A204.1 (cell line): ENCODE results near the gene DNAJB5.

Experiments
- FAIRE-seq: peaks from 2 replicates; lab custom pipeline; 2012; peaks lifted over from hg19 to GRCh38; lab: Jason Lieb, UNC

The DNAJB5 gene

DNA sequence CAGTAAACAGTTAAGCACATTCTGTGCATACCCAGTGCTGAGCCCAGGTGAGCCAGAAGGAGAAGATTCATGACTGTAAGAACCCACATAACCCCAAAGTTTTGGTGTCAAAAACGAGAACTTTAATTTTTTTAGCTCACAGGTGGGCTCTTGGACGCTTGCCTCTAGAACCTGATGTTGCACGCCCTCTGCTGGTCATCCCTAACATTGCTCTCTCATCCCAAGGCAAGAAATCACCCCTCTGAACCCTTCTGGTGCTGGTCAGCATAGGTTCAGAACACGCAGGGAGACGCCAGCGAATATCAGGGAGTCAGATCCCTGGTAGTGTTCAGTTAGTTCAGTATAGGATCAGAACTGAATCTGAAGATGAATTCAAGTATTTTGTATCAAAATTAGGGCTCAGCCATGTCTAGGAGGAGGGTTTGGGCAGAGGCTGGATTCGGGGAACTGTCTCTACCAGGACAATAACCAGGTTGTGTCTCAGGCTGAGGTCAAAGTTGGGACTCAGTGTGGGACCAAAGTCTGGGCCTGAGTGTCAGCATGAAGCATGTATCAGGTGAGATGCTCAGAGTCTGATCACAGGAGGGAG is 4.1 kb upstream of the DNAJB5 start:
- FAIRE-seq: no peak

DNA sequence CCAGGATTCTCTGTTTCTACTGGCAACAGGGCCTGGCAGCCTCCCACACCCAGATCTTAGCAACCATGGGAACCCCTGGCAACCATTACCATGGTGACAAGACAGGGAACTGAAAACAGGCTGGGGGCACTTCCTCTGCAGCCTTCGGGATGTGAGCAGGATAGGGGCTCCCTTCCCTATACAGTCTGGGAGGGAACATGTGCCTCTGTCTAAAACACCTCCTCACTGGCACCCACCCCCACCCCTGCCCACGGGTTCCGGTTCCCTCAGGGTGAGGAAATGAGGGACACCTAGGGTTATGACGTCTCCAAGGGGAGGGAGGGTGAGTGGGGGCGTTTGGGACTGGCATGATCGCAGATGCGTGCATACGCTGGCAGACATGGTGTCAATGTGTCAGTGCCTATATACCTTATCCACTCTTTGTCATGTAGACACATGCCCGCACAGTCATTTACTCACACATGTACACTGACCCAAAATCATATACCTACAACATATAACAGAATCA is 3.0 kb upstream of the DNAJB5 start:
- FAIRE-seq: no peak

DNA sequence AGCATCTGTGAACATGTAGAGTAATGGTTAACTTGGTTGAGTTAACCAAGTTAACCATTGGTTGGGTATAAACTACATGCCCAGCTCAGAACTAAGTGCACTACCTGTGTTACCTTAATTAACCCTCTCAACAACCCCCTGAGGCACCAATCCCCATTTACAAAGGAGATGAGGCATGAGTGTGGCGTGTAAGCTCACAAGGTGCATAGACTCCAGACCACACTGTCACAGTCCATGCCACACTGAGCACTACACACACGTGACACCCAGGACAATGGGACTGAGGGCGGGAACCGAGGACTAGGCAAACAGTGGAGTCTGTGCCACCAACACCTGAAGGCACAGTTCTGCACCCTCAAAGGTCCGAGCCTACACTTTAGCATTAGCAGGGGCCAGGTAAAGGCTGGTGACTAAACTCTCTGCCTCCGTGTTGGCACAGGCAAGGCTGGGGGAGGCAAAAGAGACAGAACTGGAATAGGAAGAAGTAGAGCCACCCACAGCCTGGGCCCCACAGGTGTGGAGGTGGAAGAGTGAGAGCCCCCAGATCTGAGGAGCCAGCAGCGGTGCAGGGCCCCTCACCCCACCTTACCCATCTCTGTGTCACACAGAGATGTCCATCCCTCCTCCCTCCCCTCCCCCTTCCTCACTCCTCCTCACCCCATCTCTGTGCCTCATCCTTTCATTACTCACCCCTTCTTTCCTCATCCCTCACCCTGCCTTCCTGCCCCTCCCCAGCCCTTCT is 2.2 kb upstream of the DNAJB5 start:
- FAIRE-seq: no peak

DNA sequence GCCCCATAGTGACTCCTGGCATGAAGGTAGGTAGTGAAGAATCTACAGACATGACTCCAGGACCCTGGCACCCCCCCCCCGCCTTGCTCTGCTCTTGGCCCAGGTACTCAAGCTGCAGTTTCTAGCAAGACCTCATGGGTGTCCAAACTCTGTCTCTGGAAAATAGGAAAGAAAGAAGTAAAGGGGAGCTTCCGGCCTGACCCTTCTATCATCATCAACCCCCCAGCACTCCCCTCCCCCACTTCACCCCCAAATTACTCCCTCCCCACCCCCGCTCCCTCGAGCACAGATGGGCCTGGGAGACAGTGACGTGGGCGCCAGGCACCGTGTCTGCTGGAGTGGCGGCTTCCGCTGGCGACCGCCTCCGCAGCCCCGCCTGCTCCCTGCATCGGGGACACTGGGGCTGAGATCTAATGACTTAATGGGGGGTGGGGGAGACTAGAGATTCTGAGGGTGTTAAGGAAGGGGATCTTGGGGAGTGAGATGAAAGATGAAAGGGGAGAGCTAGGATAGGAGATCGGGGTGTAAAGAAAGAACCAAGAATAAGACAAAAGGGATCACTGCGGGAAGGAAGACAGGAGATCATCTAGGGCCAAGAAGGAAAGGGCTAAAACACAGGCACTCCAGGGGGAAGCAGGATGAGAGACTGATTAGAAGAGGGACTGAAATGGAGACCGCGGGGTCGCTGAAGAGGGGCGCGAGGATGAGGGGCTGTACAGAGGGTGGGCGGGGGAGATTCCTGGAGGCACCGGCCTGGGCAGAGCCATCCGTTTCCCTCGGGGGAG is 1.1 kb upstream of the DNAJB5 start:
- no peak for FAIRE-seq

DNA sequence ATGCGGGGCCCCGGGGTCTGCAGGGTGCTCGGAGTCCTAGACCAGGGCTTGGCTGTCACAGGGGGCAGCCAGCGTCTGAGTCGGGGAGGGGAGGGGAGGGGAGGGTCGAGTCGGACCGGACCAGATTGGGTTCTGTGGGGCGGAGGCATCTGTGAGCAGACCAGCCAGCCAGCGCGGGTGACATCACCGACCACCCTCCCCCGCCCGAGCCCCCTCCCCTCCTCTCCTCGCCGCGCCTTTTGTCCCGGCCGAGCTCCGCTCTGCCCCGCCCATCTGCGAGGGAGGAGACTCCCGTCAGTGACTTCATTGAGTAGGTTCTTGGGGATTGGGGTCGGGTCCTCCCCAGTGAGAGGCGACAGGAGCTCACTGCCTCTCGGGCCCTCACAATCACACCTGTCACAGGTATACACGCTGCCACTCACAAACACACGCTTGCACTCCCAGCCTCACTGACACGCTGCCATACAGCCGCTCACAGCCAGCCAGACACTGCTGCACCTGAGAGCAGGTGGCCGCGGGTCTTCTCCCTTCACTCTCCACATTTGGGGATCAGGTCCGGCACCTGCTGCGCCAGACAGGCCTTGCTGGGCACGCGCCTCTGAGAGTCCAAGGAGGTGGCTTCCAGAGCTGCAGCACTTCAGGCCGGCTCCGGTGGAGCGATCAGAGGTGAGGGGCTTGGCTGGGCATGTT is 546 bp downstream of the DNAJB5 start:
- no peak for FAIRE-seq

DNA sequence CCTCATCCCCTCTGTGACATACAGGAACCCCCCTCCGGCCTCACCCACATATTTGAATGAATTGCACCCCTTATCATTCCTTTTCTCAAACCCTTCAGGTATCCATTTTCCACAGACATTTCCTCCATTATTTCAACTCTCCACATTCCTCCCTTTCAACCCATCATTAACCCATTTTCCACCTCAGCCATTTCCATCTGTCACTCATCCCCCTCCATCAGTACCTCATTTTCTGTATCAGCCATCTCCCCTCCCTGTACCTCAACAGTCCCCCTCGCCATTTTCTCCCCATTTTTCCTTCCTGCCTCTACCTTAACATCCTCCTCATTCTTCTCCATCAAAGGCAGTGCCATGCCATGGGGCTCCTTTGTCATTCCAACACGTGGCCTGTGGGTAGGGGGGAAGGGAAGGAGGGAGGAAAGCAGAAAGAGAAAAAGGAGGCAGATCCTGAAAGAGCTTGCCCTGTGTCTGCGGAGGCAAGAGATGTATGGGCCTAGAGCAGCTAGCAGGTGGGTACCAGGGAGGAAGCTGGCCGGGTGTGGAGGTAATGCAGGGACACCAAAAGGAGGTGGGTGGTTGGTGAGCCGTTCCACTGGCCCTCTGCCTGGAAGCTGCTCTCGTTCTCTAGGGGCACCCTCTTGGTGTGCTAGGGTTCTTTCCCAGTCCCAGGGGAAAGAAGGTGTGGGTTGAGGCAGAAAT is 1.5 kb downstream of the DNAJB5 start:
- no peak for FAIRE-seq

DNA sequence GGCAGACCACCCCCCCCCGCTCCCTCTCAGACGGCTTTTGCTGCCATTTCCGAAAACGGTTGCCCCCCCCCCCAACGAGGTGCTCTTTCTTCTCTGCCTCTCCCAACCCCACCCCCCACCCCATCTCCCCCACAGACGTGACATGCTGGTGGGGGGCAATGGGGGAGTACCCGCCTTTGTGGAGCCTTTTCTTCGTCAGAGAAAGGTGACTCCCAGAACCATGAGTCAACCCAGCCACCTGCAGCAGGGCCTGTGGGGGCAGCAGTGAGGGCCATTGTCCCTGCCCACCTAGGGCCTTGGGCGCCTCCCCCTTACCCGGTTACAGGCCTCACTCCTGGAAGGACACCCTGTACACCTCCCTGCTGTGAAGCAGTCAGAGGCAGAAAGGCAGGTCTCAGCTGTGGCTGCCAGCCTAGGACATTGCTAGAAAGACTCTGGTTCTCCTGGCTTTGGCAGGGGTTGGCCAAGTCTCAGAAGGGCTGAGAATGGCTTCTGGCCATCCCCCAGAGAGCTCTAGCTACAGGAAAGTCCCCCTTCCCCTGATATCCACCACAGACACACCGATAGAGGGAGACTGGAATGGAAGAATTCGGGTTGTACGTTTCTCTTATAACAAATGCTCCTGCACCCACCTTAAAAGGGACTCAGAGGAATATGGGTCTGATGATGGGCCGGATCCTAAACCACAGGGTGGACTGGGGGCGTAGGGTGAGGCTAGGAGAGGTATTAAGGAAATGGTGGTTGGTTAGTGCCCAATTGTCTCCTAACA is 2.2 kb downstream of the DNAJB5 start:
- no peak for FAIRE-seq

DNA sequence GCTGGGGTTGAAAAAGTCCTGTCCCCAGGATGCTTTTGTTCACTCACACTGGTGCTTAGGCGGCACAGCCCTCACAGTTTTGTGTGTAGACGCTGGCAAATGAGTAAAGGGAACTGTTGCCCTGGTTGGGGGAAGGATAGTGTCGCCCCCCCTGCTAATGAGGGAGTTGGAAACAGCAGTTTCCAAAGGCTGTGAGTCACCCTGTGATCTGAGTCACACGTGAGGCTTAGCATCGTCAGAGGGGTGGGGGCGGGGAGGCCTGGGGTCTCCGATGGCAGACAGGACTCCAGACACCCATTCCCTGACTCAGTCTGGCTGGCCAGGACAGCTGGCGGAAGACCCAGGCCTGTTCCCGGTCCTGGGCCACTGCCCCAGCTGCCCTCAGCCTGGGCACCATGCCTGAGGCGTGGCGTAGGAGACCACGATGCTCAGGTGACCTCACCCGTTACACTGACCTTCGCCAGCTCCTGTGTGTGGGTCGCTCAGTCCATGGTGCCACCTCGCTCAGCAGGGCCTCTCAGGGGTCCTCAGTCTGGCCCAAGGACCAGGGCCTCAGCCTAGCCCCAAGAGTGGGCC is 2.9 kb downstream of the DNAJB5 start:
- no peak for FAIRE-seq

DNA sequence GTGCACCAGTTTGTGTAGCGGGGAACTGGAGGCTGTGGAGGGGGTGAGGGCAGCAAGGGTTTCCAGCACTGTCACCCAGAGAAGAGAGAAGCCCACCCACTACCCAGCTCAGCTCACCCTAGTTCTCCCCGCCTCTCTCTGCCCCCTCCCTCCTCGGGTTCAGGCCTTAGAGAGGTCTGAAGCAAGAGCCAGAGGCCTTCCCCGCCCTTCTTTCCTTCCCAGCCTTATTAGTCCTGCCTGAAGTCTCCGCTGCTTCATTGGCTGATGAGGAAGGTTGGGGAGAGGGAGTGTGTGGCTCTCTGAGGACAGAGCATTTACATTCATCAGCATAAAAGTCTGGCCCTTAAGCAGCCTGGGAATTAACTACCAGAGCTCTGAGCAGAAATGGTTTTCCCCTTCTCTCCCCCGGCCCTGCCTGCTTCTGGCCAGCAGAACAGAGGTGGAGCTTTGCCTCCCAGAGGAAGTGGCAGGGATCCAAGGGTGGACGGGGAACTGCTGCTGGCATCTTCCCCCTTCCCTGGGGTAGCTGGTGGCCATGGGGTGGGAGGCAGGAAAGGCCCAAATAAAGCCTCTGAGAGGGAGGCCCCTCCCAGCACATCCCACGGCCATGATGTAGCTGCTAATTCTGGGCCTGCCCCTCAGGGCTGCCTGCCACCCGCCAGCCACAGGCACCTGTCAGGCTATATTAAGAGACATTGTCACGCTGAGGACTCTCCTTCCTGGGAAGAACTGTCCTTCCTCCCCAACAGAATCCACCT is 4.1 kb downstream of the DNAJB5 start:
- FAIRE-seq: no peak

DNA sequence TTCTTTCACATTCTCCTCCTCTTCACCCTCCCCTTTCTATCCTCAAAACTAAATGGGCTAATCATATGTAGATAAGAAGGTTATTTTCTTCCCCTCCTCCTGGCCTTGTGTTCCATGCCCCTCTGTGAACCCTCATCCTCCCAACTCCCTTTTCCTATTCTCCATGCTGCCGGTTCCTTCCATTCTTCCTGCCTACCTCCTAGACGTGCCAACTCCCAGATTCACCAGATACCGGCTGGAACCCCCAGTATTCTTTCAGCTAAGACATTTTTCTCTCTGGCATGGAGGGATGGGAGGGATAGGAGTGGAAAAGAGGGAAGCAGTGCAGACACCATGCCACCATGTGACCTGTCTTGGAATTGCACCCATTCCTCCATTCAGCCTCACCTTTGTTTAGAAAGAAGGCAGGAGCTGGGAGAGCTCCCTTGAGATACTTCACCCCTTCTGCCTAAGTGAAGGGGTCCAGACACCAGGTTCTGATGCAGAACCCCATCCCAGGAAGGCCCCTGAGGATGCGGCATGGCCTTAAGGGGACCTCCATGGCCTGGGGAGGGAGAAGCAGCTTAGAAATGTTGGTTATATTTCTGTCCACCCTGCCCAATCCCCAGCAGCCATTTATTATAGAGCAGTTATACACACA is 4.8 kb downstream of the DNAJB5 start:
- FAIRE-seq: peak; percentile 52

DNA sequence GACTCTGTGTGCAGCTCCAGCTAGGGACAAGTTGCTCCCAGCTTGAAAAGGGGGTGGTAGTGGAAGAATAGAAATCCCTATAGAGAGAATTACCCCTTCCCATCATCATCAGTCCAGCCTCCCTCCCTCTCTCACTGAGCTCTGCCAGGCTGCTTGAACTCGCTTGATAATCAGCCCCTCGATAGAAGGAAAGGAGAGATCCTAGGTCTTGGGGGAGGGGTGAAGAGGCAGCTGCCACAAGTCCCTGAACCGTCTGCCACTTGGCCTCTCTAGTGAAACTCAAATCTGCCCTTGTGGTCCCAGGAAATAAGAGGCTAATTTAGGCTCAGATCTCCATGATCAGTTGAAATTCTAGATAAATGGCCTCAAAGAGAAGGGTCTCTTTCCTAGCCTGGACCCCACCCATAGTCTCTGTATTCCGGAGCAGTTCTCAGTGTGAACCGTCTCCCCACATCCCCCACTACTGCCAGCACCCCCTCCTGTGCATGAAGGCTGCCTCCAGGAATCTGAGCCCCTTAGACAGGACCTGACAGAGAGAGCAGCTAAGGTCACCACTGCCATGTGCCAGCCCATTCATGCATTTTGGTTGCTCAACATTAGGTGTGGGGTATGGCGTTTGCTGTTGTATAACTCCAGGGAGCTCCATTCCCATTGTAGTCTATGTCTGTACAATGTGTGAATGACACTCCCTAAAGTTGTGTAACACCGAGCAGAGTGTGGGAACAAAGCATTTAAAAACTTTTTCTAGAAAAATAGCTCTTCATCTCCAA is 5.5 kb downstream of the DNAJB5 start:
- no peak for FAIRE-seq

DNA sequence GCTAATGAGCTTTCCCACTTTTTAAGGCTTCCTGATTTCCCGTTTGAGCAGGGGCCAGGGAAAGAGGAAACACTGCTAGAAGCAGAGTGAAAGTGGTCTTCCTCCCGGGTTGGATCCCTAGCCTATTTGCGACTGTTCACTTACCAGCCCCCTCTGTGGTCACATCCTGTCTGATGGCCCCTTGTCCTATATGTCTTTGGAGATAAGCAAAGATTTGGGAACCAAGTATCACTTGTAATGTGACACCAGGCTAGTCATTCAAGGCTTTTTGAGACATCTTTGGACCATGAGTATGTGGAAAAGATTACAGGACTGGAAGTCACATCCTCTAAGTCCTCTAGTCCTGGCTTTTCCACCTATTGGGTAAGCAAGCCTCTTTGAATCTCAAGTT is 6.1 kb downstream of the DNAJB5 start:
- FAIRE-seq: no peak

DNA sequence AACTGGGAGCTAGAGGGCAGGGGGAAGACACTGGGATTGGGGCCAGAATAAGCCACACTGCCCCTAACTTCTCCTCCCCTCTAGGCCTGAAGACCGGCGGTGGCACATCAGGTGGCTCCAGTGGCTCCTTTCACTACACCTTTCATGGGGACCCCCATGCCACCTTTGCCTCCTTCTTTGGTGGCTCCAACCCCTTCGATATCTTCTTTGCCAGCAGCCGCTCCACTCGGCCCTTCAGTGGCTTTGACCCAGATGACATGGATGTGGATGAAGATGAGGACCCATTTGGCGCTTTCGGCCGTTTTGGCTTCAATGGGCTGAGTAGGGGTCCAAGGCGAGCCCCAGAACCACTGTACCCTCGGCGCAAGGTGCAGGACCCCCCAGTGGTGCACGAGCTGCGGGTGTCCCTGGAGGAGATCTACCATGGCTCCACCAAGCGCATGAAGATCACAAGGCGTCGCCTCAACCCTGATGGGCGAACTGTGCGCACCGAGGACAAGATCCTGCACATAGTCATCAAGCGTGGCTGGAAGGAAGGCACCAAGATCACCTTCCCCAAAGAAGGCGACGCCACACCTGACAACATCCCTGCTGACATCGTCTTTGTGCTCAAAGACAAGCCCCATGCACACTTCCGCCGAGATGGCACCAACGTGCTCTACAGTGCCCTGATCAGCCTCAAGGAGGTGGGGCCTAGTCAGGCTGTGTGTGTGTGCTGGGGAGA is 6.8 kb downstream of the DNAJB5 start:
- no peak for FAIRE-seq

DNA sequence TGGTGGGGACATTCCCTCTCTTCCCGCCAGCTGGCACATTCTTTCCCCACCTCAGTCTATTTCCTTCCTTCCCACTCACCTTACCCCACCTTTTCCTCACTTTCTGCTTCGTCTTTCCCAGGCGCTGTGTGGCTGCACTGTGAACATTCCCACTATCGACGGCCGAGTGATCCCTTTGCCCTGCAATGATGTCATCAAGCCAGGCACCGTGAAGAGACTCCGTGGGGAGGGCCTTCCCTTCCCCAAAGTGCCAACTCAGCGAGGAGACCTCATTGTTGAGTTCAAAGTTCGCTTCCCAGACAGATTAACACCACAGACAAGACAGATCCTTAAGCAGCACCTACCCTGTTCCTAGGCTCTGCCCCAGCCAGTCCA is 7.3 kb downstream of the DNAJB5 start:
- FAIRE-seq: no peak

DNA sequence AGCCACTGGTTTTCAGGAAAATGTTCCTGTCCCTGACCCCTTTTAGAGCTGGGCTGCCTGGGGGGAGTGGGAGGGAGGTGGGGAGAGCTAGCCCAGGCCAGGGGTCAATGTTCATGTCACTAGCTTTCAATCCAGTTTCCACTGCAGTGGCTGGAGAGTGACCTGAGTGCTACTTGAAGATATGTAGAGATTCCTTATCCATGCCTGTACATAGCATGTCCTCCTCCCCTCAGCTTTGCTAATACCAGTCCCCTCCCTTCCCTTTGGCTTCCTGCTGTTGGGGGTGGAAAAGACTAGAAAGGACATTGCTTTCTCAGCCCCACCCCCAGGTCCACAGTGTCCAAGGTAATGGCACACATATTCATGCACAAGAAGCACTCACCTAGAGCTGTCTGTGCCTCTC is 7.8 kb downstream of the DNAJB5 start:
- FAIRE-seq: no peak

DNA sequence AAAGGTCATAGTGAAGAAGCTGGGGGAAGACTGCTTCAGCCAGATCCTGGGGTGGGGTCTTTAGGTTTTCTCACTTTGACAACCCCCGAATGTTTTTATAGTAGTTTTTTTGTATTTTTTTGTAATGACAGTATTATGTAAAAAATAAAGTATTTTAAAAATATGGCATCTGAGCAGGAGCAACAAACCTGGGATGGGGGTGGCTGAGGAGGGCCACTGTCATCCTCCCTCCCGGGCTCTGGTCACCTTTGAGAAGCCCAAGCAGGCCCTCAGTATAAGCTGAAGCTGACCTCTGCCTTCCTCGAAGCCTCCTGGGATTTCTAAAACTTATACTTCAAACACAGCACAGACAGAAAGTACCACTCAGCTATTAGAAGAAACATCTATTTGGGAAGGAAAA is 8.7 kb downstream of the DNAJB5 start:
- FAIRE-seq: no peak

DNA sequence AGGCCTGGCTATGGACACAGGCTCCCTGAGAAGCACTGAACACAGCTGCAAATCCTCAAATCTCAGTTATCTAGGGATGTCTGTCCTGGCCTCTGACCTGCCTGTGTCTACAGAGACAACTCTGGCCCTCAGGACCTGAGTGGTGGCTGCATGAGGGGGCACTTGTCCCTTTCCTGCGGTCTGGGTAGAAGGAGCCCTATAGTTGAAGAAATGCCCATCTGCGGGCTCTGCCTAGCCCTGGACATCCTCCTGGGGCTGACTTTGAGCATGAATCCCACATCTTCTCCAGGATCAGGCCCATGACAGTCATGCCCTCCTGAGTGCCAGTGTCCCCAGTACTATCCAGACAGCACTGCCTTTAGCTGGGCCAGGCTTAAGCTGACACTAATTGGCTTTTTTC is 10.0 kb downstream of the DNAJB5 start:
- FAIRE-seq: no peak
